Measurements from ENCODE around the gene LRCOL1.

DNA sequence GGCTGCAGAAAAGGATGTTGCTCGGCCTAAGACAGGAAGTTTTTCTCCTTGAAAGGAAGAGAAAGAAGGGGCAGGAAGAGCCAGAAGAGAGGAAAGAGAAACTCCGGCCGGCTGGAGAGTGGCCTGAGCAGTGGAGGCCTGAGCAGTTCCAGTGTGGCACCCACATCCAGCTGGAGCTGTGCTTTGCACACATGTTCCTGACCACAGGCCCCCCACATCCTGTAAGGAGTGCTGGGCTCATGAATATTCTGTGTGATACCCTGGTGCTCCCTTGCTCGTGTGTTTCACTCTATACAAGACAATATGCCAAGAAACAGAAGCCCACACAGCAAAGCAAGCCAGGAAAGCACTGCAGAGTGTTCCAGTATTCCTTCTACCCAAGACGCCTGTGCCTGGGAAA lies 49.7 kb upstream of the LRCOL1 start:
- TF ChIP-seq POLR2A (IDR thresholded peaks at IDR 0.05): no peak
- TF ChIP-seq, protein P1, sequence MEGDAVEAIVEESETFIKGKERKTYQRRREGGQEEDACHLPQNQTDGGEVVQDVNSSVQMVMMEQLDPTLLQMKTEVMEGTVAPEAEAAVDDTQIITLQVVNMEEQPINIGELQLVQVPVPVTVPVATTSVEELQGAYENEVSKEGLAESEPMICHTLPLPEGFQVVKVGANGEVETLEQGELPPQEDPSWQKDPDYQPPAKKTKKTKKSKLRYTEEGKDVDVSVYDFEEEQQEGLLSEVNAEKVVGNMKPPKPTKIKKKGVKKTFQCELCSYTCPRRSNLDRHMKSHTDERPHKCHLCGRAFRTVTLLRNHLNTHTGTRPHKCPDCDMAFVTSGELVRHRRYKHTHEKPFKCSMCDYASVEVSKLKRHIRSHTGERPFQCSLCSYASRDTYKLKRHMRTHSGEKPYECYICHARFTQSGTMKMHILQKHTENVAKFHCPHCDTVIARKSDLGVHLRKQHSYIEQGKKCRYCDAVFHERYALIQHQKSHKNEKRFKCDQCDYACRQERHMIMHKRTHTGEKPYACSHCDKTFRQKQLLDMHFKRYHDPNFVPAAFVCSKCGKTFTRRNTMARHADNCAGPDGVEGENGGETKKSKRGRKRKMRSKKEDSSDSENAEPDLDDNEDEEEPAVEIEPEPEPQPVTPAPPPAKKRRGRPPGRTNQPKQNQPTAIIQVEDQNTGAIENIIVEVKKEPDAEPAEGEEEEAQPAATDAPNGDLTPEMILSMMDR (IDR thresholded peaks at IDR 0.05): no peak
